HG02852 (cell line): Measurements from ENCODE around the gene CKMT2.

ENCODE experiments used
- ATAC-seq: cut with Tn5 transposase; IDR thresholded peaks from one replicate; pipeline ENCODE4 v1.9.1; 2021; ENCODE audit warnings: mild to moderate bottlenecking, moderate library complexity; ENCODE audit not compliant: unreplicated experiment

CKMT2 gene

DNA sequence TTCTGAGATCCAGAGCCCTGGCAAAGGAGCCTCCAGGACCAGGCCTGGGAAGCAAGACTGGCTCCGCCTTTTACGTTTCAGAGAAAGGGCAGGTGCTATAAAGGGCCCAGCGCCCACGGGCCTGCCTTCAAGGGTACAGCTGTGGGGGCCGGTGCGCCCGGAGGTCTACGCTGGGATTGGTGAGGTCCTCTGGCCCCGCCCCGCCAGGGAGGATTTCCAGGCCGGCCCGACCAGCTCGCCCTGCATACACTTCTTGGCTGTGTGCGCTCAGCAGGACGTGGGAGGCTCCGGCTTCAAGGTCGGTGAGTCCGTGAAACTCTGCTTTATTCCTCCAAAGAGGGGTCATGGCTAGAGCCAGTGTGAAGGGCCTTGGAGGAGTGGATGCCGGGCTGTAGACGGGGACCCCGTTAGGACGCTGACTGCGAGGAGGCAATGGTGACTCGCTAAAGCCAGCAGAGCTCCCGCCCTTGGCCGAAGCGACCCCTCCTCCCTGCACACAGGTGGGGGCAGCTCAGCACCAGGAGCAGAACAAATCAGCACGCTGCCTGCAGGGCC lies at the start of gene CKMT2:
Gene CKMT2 (plus strand): TSS at position 243 of the 555 bp plus-strand sequence. CDS start 17,811 bp downstream, outside the sequence.
- ATAC-seq, result no peak

DNA sequence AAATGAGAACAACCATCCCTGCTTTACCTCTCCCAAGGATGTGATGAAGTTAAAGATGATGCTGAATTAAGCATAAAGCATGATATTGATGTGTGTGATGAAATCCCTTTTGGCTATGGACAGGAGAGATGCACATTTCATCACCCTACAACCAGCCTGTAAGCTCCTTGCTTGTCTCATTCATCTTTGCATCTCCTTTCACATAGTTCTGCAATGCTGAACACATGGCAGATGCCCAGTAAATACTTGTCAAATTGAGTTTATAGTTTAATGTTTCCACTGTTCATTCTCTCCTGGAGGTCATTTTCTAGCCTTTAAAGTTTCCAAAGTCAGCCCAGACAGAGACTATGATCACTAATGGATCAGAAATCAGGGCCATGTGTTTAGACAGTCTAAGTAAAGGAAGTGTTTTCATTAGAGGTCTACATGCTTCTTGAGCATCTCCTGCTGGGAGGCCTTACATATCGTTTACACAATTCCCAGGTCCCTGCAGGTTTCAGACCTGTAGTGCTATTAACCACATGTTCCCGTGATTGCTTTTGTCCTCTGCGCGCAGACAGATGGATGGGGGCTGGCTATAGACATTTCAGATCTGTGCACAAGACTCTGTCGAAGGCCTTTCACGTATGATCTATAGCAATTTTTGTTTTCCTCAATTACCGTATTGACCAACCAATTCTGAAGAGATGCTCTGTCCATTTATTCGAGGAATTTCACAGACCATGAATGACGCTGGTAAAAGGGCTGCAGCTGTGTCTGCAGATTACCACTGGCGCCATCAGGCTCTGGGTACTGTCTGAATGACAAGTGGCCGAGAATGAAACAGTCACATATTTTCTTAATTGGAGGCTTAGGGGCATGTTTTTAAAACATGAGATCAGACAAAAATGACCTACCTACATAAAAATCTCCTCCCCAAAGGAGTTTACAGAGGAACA lies 49.0 kb upstream of the CKMT2 start:
- ATAC-seq, result no peak

DNA sequence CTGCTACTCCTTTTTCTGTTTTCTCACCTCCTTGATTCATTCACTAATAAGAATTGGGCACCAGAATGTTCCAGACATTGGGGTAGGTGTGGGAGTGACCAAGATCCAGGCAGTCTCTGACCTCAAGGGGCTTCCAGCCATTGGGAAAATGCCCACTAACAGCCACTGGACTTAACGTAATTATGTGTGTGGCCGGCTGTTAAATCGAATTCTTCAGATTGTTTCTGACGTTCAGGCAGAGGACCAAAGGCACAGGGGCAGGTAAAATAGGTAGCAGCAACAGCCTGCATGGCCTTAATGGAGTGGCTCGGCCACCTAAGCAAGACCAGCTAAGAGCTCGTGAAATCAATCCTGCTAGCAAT lies 48.4 kb upstream of the CKMT2 start:
- ATAC-seq, result no peak

DNA sequence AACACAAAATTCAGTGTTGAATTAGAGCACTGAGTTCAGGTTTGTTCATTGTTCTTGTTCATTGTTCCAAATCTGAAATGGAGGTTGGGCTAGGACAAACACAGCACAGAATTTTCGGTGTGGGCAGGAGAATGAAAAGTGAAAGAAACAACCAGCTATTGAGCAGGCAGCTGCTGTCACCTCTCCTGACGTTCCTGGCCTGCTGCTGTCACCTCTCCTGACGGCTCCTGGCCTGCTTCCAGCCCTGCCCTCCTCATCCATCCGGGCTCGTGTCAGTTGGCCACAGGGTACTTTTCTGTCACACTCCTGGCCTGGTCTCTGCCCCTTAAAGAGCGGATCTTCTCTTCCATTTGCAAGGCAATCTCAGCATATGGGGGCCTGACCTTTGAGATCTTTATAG lies 45.2 kb upstream of the CKMT2 start:
- ATAC-seq, result no peak

DNA sequence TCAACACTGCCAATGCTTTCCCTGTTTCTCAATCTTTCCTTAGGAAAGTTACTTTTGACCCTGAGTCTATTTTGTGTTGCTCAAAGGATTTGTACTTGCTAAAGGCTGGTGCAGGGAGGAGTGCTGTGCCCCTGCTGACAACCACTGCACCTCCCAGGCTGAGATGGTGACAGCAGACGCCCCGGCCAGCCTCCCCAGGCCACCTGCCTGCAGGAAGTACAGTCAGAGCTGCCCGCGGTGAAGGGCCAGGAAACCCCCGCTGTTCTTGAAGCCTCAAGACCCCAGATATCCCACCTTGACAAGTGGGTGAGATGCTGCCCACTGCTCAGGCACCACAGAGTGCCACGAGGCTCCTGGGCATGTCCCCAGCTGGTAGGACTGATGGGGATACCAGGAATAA lies 44.2 kb upstream of the CKMT2 start:
- ATAC-seq, result no peak

DNA sequence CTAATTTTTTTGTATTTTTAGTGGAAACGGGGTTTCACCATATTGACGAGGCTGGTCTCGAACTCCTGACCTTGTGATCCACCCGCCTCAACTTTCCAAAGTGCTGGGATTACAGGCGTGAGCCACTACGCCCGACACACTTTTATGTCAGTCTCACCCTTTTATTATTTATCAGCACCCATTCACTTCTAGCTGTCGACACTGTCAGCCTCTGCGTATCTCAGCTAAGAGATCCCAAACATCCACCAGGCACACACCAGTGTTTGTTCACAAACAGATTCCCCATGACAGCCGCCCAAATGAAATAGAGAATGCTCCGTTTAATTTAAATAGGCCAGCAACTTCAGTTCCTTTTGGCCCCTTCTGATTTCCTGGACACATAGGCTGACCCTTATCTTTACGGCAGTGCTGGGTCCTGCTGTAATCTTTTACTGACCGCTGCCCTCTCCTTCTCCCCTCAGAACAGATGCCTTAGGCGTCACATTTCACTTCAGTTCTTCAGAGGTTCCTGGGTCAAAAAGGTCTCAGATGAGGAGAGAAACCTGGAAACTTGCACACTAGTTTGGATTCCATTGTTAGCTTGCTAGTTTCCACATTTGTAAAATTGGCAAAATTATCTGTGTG lies 43.1 kb upstream of the CKMT2 start:
- ATAC-seq, result no peak

DNA sequence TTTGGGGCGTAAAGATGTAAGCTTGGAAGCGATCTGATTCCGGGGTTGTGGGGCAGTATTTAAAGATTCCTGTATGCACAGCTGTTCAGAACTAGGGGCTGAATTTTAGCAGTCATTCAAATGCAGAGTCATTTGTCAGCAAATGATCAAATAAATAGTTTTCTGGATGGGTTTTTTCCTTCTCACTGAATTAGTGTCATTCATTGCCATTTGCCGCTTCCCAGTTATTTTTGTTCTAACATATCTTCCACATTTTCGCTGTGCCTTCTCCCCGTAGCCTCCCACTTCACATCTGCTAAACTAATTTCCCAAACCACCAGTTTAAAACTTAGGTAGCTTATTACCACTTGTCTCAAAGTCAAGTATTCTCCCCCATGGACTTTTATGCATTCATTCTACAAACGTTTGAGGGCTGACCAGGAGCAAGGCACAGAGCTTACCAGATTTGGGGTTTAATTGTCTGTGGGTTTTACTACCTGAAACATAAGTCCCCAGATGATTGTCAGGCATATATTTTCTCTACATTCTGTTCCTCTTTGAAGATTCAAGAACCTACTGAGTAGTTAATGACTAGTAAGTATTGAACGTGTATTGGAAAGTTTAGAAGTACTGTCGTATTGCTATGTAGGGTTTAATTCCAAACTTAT lies 41.3 kb upstream of the CKMT2 start:
- ATAC-seq, result no peak

DNA sequence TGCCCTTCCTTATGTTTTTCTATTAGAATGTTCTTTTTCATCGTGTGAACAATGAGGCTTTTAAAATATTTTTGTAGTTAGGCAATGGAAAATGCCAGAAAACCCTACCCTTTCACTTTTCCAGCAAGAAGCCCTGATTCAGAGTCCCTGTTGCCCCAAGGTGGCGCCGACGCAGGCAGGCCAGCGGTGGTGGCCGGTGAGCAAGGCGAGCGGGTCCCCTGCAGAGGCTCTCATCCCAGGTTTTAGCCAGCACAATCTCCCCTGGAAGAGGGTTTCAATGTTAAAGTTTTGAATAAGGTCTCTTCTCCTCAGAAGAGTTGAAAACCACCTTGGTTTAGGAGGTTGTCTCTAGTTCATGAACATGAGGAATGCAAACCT lies 40.8 kb upstream of the CKMT2 start:
- ATAC-seq, result no peak

DNA sequence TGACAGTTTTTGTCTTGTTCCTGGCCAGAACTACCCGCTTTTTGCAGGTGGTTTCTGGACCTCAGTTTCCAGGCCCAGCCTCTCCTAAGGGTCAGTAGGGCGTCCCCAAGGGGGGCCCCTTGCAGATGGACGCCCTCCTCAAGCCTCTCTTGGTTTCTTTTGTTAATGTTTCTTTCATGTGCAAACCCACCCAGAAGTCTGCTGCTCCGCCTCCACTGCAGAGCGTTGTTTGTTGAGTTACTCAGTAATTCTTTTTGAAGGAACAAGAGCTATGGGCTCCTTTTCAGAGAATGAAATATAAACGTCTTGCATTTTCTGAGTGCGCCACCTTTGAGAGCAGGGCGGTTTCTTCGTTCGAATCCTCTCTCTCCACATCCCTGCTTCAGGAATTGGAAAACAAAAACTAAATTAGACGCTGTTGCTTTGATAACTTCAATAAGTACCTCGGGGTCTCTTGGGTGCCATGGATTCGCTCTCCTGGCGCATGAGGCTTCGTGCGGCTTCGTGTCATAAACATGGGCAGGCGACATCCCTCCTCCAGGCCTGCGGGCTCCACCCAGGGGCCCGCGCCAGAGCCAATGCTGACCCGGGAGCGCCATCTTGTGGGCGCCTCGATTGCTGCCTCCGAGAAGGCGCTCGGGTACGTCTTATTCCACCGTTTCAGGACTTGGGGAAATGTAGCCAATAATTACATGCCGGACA lies 38.3 kb upstream of the CKMT2 start:
- ATAC-seq, result peak; percentile 87

DNA sequence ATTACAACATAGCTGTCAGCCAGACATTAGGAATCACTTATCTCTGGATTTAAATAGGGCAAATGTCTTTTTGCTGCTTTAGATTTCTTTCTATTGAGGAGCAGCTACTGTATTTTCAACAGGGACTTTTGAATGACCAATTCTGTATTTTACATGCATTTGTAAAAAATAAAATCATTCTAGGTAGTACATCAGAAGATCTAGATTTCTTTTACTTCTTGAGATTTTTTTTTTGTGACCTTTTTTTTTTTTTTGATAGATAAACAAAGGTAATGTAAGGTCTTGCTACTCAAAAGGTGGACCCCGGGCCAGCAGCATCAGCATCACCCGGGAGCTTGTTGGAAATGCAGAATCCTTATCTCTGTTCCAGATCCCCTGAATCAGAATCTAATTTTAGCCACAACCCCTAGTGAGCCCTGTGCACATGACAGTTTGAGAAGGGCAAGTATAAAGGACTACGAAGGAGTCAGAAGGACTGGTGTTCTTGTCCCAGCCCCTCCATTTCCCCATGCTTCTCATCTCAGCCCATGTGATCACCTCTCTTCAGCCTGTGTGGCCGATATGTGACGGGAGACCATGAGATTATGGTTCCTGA lies 37.7 kb upstream of the CKMT2 start:
- ATAC-seq, result no peak

DNA sequence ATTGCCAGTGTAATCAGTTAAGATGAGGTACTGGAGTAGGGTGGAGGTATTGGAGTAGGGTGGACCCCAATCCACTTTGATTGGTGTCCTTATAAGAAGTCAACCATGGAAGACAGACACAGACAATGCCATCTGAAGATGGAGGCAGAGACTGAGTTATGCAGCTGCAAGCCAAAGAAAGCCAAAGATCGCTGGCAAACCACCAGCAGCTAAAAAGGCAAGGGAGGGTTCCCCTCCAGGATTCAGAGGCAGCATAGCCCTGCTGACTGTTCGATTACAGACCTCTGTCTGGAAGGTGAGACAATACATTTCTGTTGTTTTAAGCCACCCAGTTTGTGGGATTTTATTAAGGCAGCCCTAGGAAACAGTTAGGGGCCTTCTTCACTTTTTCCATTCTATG lies 30.5 kb upstream of the CKMT2 start:
- ATAC-seq, result no peak

DNA sequence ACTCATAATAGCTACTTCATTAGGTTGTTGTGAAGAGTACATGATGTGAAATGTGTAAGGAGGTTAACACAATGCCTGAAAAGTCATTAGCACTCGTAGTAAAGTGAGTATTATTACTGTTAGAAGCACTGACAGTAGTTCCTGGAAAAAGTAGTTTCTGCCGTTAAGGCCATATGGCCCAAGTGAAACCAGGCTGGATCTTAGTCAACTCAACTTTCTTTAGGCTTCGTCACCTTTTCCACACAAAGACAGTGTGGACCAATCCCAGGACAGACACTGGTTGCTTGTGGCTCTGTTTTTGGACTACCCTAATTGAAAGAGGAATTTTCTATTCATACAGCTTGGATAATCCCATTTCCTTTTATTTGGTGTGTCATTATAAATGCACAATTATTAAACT lies 29.4 kb upstream of the CKMT2 start:
- ATAC-seq, result no peak

DNA sequence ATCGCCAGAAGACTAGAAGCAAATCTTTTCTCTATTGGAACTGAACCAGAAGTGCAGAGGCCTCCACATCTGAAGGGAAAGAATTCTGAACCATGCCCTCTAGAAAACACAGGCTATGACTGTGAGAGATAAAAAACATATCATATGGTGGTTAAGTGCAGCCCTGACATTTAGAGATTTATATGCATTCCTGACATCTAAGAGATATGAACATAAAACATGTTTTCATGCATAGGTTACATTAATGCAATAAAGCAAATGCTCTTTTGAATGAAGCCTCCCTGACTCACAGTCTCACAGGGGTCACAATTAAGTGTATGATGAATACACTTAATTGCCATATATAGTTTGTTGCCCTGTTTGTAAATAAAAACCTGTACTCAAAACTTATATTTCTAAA lies 28.9 kb upstream of the CKMT2 start:
- no peak for ATAC-seq

DNA sequence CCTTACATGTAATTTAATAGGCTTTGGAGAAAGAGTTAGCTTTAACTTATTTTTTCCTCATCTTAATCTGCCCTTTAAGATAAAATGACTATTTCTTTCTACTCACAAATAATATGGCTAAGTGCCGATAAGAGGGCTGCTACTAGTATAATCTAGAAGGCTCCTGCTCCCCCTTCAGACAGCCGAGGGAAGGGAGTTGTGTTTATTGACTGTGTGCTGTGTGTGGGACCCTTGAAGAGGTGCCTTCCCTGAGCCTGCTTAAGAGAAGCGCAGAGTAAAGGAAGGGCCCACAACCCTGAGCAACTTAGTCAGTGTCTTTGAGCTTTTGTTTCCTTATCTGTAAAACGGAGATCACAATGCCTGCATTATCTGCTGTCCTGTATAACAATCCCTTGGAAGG lies 28.1 kb upstream of the CKMT2 start:
- no peak for ATAC-seq

DNA sequence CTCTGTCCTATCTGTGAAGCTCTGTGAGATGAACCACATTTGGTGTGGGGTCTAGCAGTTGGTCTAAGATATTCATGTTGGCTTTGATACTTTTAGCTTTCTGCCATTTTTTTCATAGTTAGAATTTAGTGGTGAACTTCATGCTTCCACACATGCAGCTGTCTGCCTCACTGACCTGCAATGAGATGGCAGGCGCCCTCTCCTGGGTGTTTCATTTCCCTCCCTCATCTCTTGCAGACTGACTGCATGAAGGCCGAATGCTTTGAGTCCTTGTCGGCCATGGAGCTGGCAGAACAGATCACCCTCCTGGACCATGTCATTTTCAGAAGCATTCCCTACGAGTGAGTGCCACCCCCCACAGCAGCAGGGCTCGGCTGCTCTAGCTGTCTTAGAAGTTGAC lies 26.1 kb upstream of the CKMT2 start:
- no peak for ATAC-seq

DNA sequence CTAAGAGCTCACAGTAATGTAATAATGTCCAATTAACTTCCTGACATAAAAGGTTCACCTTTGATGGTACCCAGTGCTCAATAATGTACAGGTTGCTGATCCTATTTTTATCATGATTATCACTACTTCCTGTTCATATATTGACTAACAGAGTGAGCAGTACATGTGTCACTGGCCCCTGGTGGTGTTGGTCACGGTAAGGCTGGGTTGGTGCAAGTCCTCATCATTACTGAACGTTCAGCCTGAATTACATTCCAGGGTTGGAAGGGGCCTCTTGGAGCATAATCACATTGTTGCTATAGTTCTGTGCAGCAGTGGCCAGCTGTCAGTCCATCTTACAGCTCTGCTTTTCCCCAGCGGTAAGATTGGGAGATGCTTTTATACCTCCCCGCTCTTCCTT lies 24.2 kb upstream of the CKMT2 start:
- no peak for ATAC-seq

DNA sequence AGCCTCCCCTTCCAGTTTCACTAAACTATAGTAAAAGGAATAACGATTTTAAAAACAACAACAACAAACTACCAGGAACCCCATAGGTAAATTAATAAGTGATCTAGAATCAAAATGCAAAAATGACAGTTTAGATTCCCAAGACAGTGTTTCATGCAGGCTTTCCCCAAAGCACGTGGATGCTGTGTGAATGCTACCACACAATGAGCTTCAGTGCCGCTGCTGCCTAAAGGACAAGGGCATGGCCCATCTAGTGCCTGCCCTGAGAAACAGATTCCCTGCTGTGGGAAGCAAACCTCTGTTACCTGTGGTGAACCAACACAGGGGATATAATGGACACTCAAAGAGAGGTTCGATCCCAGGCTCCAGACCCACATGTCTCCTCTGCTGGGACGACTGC lies 23.7 kb upstream of the CKMT2 start:
- no peak for ATAC-seq

DNA sequence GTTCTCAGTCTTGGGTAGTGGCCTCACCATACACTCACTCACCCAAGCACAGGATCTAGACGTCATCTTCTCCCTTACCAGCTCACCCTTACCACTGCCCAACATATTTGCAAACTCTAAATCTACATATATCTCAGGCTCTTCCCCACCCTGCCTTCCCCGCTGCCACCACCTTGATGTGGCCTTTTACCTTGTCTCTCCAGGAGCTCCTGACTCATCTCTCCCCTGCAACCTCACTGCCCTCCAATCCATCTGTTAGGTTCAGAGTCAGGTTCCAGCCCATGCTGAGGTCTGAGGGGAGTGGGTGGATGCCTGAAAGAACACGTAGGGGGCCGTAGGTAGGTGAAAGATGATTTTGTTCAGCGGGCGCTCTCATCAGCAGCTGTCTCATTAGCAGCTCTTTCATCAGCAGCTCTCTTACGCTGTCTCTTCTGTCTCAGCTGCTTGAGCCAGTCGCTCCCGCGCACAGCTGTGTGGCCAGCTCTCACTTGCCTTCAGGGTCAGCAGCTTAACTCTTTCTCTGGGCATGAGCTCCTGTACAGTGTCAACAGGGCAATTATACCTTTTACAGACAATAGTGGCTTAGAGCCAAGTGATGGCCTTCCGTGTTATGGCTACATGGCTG lies 23.1 kb upstream of the CKMT2 start:
- ATAC-seq, result no peak

DNA sequence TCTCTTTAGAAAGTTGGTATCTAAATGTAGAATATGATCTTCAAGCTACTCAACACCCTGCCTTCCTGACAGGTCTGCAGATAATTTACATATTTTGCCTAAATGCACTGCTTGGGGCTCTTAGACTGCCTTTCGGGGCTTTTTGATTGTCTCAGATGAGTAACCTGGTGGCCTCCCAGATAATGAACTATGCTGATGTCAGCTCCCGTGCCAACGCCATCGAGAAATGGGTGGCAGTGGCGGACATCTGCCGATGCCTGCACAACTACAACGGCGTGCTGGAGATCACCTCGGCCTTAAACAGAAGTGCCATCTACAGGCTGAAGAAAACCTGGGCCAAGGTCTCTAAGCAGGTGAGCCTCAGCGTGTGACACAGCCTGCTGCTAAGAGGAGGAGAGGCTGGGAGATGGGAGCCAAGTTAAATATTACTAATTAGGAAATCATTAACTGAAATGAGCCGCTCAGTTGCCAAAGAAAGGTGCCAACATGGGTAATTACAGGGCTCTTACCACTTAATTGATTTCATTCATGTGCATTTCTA lies 20.8 kb upstream of the CKMT2 start:
- ATAC-seq, result peak; percentile 58

DNA sequence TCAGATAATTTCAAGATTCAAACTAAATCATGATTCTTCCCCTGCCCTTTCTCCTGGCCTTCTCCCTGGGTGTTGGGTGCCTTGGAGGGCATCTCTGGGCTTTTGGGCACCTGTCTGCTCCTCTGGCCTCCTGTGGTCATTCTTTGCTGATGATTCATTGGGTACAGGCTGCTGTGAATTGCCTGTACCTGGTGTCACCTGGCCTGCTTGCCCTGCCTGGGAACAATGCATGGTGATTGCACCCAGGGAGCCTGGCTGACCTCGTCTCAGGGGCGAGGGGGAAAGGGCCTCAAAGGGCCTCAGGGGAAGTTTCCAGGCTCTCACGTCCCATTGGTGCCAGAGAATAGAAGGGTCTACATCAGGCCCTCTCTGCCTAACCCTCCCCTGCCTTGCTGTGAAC lies 20.1 kb upstream of the CKMT2 start:
- ATAC-seq, result no peak
